Type B pancreatic cell (in vitro differentiated cells): ENCODE measurements around the gene NOP56. TPM values are rescaled to one million over a fixed set of nuclear protein-coding genes. Genes with fewer than 3 reads are reported as not detected.

ENCODE experiments used
- DNase-seq: peaks from one replicate; pipeline ENCODE4 v3.0.0; 2021; ENCODE audit warnings: mixed read lengths; ENCODE audit not compliant: unreplicated experiment; ENCODE audit errors: extremely low spot score
- H3K27ac Mint-ChIP-seq: 2 replicates; pipeline ENCODE4 v1.8.0; 2021; ENCODE audit warnings: mild to moderate bottlenecking, mixed read lengths
- H3K27me3 Mint-ChIP-seq: 2 replicates; pipeline ENCODE4 v1.8.0; 2021; ENCODE audit warnings: mixed read lengths
- H3K36me3 Mint-ChIP-seq: 2 replicates; pipeline ENCODE4 v1.8.0; 2021; ENCODE audit warnings: mixed read lengths
- H3K4me1 Mint-ChIP-seq: one replicate; pipeline ENCODE4 v1.8.0; 2021; ENCODE audit warnings: mixed read lengths; ENCODE audit not compliant: unreplicated experiment
- H3K4me3 Mint-ChIP-seq: 2 replicates; pipeline ENCODE4 v1.8.0; 2021; ENCODE audit warnings: mild to moderate bottlenecking, mixed read lengths
- H3K9me3 Mint-ChIP-seq: 2 replicates; pipeline ENCODE4 v1.8.0; 2021; ENCODE audit warnings: mixed read lengths
- CTCF ChIP-seq: fragments of 200-600 bp; sonication (generic); conservative IDR thresholded peaks from 2 replicates; pipeline ENCODE4 v1.5.0; 2021; ENCODE audit warnings: antibody characterized with exemption, mild to moderate bottlenecking
- total RNA-seq: library from RNA; stranded (reverse); gene quantifications from 2 replicates; pipeline ENCODE4 v1.2.1, GENCODE V29; 2021; ENCODE audit warnings: low replicate concordance

Gene NOP56
- total RNA-seq, 1 donor from 2014 or later = 364 TPM

DNA sequence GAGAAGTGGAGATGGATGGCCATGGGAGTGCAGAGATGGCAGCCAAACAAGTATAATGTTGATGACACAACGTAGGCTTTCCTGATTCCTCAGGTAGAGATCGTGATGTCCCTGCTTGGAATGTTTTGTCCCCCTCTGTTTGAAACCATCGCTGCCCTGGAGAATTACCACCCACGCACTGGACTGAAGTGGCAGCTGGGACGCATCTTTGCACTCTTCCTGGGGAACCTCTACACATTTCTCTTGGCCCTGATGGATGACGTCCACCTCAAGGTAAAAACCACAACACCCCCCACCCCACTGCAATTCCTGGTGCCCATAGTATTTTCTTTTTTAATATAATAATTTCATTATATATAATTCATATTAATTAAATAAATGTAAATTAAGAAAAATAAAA lies 42.1 kb upstream of the NOP56 start:
- Mint-ChIP-seq H3K4me1 (no peaks in the 10 kb centered on the region), H3K9me3 (peaks cover 7% of the 10 kb centered on the region), H3K27ac (no peak overlapping the region), H3K36me3 (no peaks in the 10 kb centered on the region), H3K27me3 (peaks cover 34% of the 10 kb centered on the region), H3K4me3 (no peak overlapping the region)
- DNase-seq = no peak
- TF ChIP-seq CTCF = no peak

DNA sequence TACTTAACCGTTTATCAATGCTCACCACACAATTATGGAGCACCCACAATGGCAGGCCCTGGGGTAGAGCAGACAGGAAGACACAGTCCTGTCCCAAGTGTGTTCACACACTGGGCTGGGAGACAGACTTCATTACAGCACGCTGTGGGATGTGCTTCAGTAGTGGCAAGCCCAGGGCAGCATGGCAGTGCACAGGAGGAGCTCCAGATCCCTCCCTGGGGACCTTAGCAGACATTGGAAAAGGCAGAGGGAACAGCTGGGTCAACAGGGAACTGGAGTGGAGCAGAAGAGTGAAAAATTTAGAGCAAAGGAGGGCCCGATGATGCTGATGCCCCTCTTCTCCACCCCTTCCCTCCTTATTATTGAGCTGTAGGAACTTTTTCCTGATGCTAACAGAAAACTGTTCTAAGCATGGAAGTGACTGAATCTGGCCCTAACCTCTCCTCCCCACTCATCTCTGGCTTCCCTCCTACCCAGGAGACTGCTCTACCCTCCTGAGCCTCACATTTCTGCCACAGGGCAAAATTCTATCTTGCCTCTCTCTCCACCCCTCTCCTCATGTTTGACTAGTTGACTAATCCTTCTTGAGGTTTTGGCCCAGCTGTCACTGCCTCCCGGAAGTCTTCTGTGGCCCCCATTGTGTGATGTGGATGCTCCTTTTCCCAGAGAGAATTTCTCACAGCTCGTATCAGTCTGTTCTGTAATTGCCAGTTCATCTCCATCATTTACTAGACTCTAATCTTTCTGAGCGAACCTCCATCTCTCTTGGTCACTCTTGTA lies 41.3 kb upstream of the NOP56 start:
- Mint-ChIP-seq H3K27ac (no peak overlapping the region), H3K9me3 (peaks cover 7% of the 10 kb centered on the region), H3K4me1 (no peaks in the 10 kb centered on the region)

DNA sequence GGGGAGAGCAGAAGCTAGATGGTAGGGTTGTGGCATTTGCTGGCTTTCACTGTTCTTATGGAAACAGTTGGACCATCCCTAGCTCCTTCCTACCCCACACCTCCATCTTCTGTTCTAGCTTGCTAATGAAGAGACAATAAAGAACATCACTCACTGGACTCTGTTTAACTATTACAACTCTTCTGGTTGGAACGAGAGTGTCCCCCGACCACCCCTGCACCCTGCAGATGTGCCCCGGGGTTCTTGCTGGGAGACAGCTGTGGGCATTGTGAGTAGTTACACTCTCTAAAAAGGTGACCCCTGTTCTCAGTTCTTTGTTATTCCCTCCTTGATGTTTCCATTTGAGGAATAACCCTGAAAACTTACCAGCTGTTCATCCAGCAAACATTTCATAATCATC lies 40.4 kb upstream of the NOP56 start:
- DNase-seq = no peak
- peaks cover 5% of the 10 kb centered on the region for H3K9me3 Mint-ChIP-seq
- no peak overlapping the region for H3K4me3 Mint-ChIP-seq
- H3K36me3 Mint-ChIP-seq = no peaks in the 10 kb centered on the region
- no peaks in the 10 kb centered on the region for H3K4me1 Mint-ChIP-seq
- no peak for TF ChIP-seq CTCF
- no peak overlapping the region for H3K27ac Mint-ChIP-seq
- H3K27me3 Mint-ChIP-seq = peaks cover 42% of the 10 kb centered on the region

More for the DNA sequence above, 41.3 kb upstream of the NOP56 start:
- Mint-ChIP-seq H3K4me3 (no peak overlapping the region), H3K27me3 (peaks cover 38% of the 10 kb centered on the region), H3K36me3 (no peaks in the 10 kb centered on the region)
- no peak for TF ChIP-seq CTCF
- no peak for DNase-seq

DNA sequence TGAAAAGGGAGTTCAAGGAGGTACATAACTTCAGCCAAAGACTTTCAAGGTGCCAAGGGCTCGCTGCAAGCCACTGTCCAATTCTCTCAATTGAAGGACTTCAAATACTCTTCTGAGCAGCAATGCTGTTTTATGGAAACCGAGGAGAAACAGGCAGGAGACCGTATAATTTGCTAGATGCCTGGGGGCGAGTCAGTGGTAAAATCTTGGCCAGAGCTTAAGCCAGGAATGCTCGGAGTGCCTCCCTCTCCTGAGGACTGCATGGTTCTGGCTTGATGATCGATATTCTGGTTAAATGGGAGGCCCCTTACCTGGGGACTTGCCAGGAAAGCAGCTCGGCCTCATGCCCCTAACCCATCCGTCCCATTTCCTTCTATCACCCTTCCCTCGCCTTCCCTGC lies 35.8 kb upstream of the NOP56 start:
- Mint-ChIP-seq H3K4me3 (no peak overlapping the region), H3K9me3 (peaks cover 6% of the 10 kb centered on the region), H3K4me1 (no peaks in the 10 kb centered on the region), H3K36me3 (no peaks in the 10 kb centered on the region), H3K27me3 (peaks cover 41% of the 10 kb centered on the region), H3K27ac (no peak overlapping the region)
- no peak for TF ChIP-seq CTCF
- no peak for DNase-seq

- Mint-ChIP-seq H3K9me3 (peaks cover 6% of the 10 kb centered on the region), H3K27ac (no peak overlapping the region), H3K36me3 (no peaks in the 10 kb centered on the region)
Observed at GRCh38 chr20:2617099-2617714, 35.2 kb upstream of the NOP56 start.

More at GRCh38 chr20:2617099-2617714, 35.2 kb upstream of the NOP56 start:
- peaks cover 37% of the 10 kb centered on the region for H3K27me3 Mint-ChIP-seq
- no peak overlapping the region for H3K4me3 Mint-ChIP-seq
- TF ChIP-seq CTCF = no peak
- DNase-seq = no peak
- H3K4me1 Mint-ChIP-seq = no peaks in the 10 kb centered on the region
